ENCODE results near the gene FNDC3B. TPM values are rescaled to one million over a fixed set of nuclear protein-coding genes. Genes with fewer than 3 reads are reported as not detected.
A peak's percentile ranks its signal among the peaks of the same experiment; 100 is the strongest.

The FNDC3B gene
- total and polyA plus RNA-seq, 9 of the 15 experiments (the other 6 are each of a cell fraction or from before 2014, with no cell fraction given) = 7.0 to 35.8 (median 16.2) TPM

GRCh38 chr3:172211123-172211522, 171.7 kb downstream of the FNDC3B start:
- intact Hi-C loops (cut with micrococcal nuclease) = no loop called here
- H4K20me1 ChIP-seq (replicated peaks; ENCODE audit: control insufficient read depth, insufficient read depth, low read length) = no peaks in the 10 kb centered on the region; the same call in 1 of the 2 replicates

GRCh38 chr3:172213200-172213599, 173.8 kb downstream of the FNDC3B start:
- POLR2A ChIA-PET = interaction anchor here (1.1 kb wide), 1 partner anchor 9 kb away, joined by 3 read pairs; no protein-coding TSS in a partner anchor
- Histone ChIP-seq H3K4me2 (ENCODE audit: insufficient read depth, low read length) (no peak overlapping the region), H3K4me1 (replicated peaks in 1 of 2; ENCODE audit: control insufficient read depth in 2 of 2, insufficient read depth in 2 of 2, low read length in 2 of 2) (peaks cover 11 to 13% of the 10 kb centered on the region in 2 experiments; a peak in 4 of 5 replicates), H3K4me3 (no peak overlapping the region), H3K9ac (ENCODE audit: insufficient read depth in 1 of 2, low read depth in 2 of 2, low read length in 2 of 2) (no peak overlapping the region), H3K9me3 (replicated peaks; ENCODE audit: control insufficient read depth, insufficient read depth, low read depth, low read length) (no peaks in the 10 kb centered on the region), H3K27ac (ENCODE audit: extremely low read depth, low read depth, low read length) (no peak overlapping the region), H3K79me2 (ENCODE audit: control insufficient read depth, insufficient read depth, low read length) (peaks cover 32% of the 10 kb centered on the region), H3K9me1 (ENCODE audit: control insufficient read depth, insufficient read depth, low read length) (no peaks in the 10 kb centered on the region), H2AFZ (ENCODE audit: low read depth, low read length) (no peak overlapping the region), H3K27me3 (ENCODE audit: control insufficient read depth in 2 of 2, insufficient read depth in 2 of 2, low read length in 2 of 2) (no peaks in the 10 kb centered on the region), H4K20me1 (replicated peaks; ENCODE audit: control insufficient read depth, insufficient read depth, low read length) (no peaks in the 10 kb centered on the region; the same call in 1 of the 2 replicates), H3K36me3 (ENCODE audit: control insufficient read depth, insufficient read depth, low read length) (no peaks in the 10 kb centered on the region; the same call in 2 of the 3 replicates)
- FAIRE-seq = no peak
- CTCF ChIA-PET (ENCODE audit: low intra/inter-chr PET ratio) = no interaction called here
- in situ Hi-C loops (cut with MboI) = no loop called here
- DNase-seq (ENCODE audit: extremely low read depth in 1 of 4, low spot score in 3 of 4) = peak in 1 of 4 experiments; percentile 9
- peak; percentile 18; the same call in 1 of the 3 replicates for ATAC-seq
- no TSS peak for BruUV-seq (replicated peaks)
- TF ChIP-seq FOSL1 (tag; conservative IDR thresholded peaks at IDR 0.05) (peak; percentile 49), HLTF (IDR thresholded peaks at IDR 0.05) (no peak), MNT (conservative IDR thresholded peaks at IDR 0.05) (0 out of 4 replicates have a peak, but pooled peaks of 1 of the 2 experiments have one; percentile 18), ZNF766 (CRISPR knock-in tag; conservative IDR thresholded peaks at IDR 0.05) (peak; percentile 98)
- intact Hi-C loops (cut with micrococcal nuclease) = no loop called here
- WGBS (ENCODE audit: insufficient coverage, low coverage, missing lambda C conversion rate) = 43% methylated on average over 2 of the region's 2 CpGs

More at GRCh38 chr3:172211123-172211522, 171.7 kb downstream of the FNDC3B start:
- H3K79me2 ChIP-seq (ENCODE audit: control insufficient read depth, insufficient read depth, low read length) = peaks cover 29% of the 10 kb centered on the region
- WGBS (ENCODE audit: insufficient coverage, low coverage, missing lambda C conversion rate) = 66% methylated on average over 2 of the region's 2 CpGs
- H3K4me1 ChIP-seq (replicated peaks in 1 of 2; ENCODE audit: control insufficient read depth in 2 of 2, insufficient read depth in 2 of 2, low read length in 2 of 2) = peaks cover 11 to 13% of the 10 kb centered on the region in 2 experiments; a peak in 4 of 5 replicates
- ChIA-PET CTCF (ENCODE audit: low intra/inter-chr PET ratio) (no interaction called here), POLR2A (interaction anchor here (0.7 kb wide), 1 partner anchor 10 kb away, joined by 3 read pairs; no protein-coding TSS in a partner anchor)
- H3K27ac ChIP-seq (ENCODE audit: extremely low read depth, low read depth, low read length) = no peak overlapping the region
- H3K4me3 ChIP-seq = no peak overlapping the region
- H3K4me2 ChIP-seq (ENCODE audit: insufficient read depth, low read length) = no peak overlapping the region
- no TSS peak for BruUV-seq (replicated peaks)
- DNase-seq (ENCODE audit: extremely low read depth in 1 of 4, low spot score in 3 of 4) = no peak
- no peaks in the 10 kb centered on the region for H3K27me3 ChIP-seq (ENCODE audit: control insufficient read depth in 2 of 2, insufficient read depth in 2 of 2, low read length in 2 of 2)
- H3K9me3 ChIP-seq (replicated peaks; ENCODE audit: control insufficient read depth, insufficient read depth, low read depth, low read length) = no peaks in the 10 kb centered on the region
- no peaks in the 10 kb centered on the region; the same call in 2 of the 3 replicates for H3K36me3 ChIP-seq (ENCODE audit: control insufficient read depth, insufficient read depth, low read length)
- no peak overlapping the region for H2AFZ ChIP-seq (ENCODE audit: low read depth, low read length)
- H3K9ac ChIP-seq (ENCODE audit: insufficient read depth in 1 of 2, low read depth in 2 of 2, low read length in 2 of 2) = no peak overlapping the region
- no peak for FAIRE-seq
- ATAC-seq = no peak
- no peaks in the 10 kb centered on the region for H3K9me1 ChIP-seq (ENCODE audit: control insufficient read depth, insufficient read depth, low read length)
- TF ChIP-seq TCF7L2 (IDR thresholded peaks at IDR 0.05; ENCODE audit: low read depth, low read length) = no peak
- TF ChIP-seq RBM22 (IDR thresholded peaks at IDR 0.05; ENCODE audit: low read depth, low read length, poor library complexity, severe bottlenecking) = peak; percentile 63
- no peak for TF ChIP-seq SUPT5H (IDR thresholded peaks at IDR 0.05)
- in situ Hi-C loops (cut with MboI) = no loop called here
